ENCODE measurements around the gene IRF9.

IRF9 gene

DNA sequence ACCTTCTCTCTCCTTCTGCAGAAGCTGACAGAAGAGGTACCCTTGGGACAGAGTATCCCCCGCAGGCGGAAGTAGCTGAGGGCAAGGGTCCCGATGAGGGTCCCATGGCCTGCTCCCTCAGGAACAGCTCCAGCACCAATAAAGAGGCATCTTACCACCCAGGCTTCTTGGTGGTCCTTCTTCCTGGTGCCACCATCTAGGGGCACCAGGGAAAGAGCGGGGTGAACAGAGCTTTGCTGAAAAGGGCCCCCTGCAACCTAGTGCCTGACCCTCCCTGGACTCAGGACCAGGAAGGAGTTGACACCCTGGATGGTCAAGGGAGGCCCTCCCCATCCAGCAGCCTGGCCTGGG is 591 bp upstream of the IRF9 start (continued):
- TF ChIP-seq ZSCAN23 (tag by site-specific recombination; IDR thresholded peaks at IDR 0.05) (no peak), ZNF335 (tag by site-specific recombination; conservative IDR thresholded peaks at IDR 0.05) (no peak), ZNF585B (tag by site-specific recombination; IDR thresholded peaks at IDR 0.05) (no peak), ZNF621 (tag by site-specific recombination; IDR thresholded peaks at IDR 0.05) (no peak), PRDM1 (tag by site-specific recombination; IDR thresholded peaks at IDR 0.05) (no peak)

- ChIA-PET CTCF (interaction anchor here (0.7 to 3.9 kb wide), 14 partner anchors 13 to 135 kb away, joined by 3 to 34 read pairs (median 8); partner anchors contain the start of genes IPO4, PSME2, RNF31 and TINF2), POLR2A (interaction anchor here (0.7 to 3.8 kb wide), 9 partner anchors 9 to 109 kb away, joined by 3 to 44 read pairs (median 9); partner anchors contain the start of genes CHMP4A, DCAF11, IPO4 and NRL)
- Histone ChIP-seq H3K36me3 (ENCODE audit: control insufficient read depth in 2 of 2, insufficient read depth in 1 of 2, low read length in 2 of 2) (peaks cover 11 to 73% of the 10 kb centered on the region in 2 experiments), H3K4me1 (ENCODE audit: control insufficient read depth, insufficient read depth, low read length) (peaks cover 5% of the 10 kb centered on the region), H3K9me3 (ENCODE audit: control insufficient read depth, insufficient read depth, low read depth, low read length) (no peaks in the 10 kb centered on the region), H3K27ac (ENCODE audit: extremely low read depth, low read depth, low read length) (no peak overlapping the region), H3K4me3 (ENCODE audit: low read depth, low read length) (no peak overlapping the region)
- TF ChIP-seq HOXC10 (CRISPR knock-in tag; IDR thresholded peaks at IDR 0.05), result no peak
- TF ChIP-seq ZNF157 (tag by site-specific recombination; IDR thresholded peaks at IDR 0.05), result no peak
- TF ChIP-seq ZNF629 (tag by site-specific recombination; IDR thresholded peaks at IDR 0.05), result no peak
- no peak for TF ChIP-seq ZBTB20 (tag by site-specific recombination; IDR thresholded peaks at IDR 0.05)
- no peak for TF ChIP-seq ZNF423 (tag by site-specific recombination; IDR thresholded peaks at IDR 0.05)
- TF ChIP-seq, protein P1, sequence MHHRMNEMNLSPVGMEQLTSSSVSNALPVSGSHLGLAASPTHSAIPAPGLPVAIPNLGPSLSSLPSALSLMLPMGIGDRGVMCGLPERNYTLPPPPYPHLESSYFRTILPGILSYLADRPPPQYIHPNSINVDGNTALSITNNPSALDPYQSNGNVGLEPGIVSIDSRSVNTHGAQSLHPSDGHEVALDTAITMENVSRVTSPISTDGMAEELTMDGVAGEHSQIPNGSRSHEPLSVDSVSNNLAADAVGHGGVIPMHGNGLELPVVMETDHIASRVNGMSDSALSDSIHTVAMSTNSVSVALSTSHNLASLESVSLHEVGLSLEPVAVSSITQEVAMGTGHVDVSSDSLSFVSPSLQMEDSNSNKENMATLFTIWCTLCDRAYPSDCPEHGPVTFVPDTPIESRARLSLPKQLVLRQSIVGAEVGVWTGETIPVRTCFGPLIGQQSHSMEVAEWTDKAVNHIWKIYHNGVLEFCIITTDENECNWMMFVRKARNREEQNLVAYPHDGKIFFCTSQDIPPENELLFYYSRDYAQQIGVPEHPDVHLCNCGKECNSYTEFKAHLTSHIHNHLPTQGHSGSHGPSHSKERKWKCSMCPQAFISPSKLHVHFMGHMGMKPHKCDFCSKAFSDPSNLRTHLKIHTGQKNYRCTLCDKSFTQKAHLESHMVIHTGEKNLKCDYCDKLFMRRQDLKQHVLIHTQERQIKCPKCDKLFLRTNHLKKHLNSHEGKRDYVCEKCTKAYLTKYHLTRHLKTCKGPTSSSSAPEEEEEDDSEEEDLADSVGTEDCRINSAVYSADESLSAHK (tag by site-specific recombination; IDR thresholded peaks at IDR 0.05), result no peak
- no peak for TF ChIP-seq MZF1 (tag by site-specific recombination; IDR thresholded peaks at IDR 0.05; ENCODE audit: borderline replicate concordance)
- peak; percentile 40; the same call in 1 of the 2 replicates for TF ChIP-seq ZNF600 (tag by site-specific recombination; IDR thresholded peaks at IDR 0.05)
- TF ChIP-seq ZNF639 (tag by site-specific recombination; IDR thresholded peaks at IDR 0.05), result no peak
These were observed 1.0 kb downstream of the IRF9 start for GRCh38 chr14:24162093-24162492.

DNA sequence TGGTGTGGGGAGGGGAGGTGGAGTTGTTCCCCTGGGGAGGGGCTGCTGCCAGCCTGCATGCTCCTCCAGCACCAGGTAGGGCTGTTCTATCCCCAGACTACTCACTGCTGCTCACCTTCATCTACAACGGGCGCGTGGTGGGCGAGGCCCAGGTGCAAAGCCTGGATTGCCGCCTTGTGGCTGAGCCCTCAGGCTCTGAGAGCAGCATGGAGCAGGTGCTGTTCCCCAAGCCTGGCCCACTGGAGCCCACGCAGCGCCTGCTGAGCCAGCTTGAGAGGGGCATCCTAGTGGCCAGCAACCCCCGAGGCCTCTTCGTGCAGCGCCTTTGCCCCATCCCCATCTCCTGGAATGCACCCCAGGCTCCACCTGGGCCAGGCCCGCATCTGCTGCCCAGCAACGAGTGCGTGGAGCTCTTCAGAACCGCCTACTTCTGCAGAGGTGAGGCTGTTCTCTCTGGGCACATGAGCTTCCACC is 3.5 kb downstream of the IRF9 start:
- CTCF ChIA-PET, result interaction anchor here (0.9 kb wide), 1 partner anchor 143 kb away, joined by 3 read pairs; the partner anchor contains the start of gene CIDEB
- H3K27ac ChIP-seq (ENCODE audit: extremely low read depth, low read depth, low read length), result no peak overlapping the region
- H3K4me3 ChIP-seq (ENCODE audit: low read depth, low read length), result no peak overlapping the region
- POLR2A ChIA-PET, result interaction anchor here (1.6 to 1.7 kb wide), 2 partner anchors 18 to 29 kb away, joined by 4 to 5 read pairs; partner anchors contain the start of genes PSME1, PSME2 and RNF31
- H3K36me3 ChIP-seq (ENCODE audit: control insufficient read depth in 2 of 2, insufficient read depth in 1 of 2, low read length in 2 of 2), result peaks cover 3 to 62% of the 10 kb centered on the region in 2 experiments
- H3K9me3 ChIP-seq (ENCODE audit: control insufficient read depth, insufficient read depth, low read depth, low read length), result no peaks in the 10 kb centered on the region
- H3K4me1 ChIP-seq (ENCODE audit: control insufficient read depth, insufficient read depth, low read length), result peaks cover 5% of the 10 kb centered on the region
- TF ChIP-seq SP3 (tag by site-specific recombination; IDR thresholded peaks at IDR 0.05), result no peak
- no peak for TF ChIP-seq RBAK (tag by site-specific recombination; IDR thresholded peaks at IDR 0.05)
- TF ChIP-seq ZNF596 (tag by site-specific recombination; IDR thresholded peaks at IDR 0.05), result no peak
- TF ChIP-seq ZNF416 (tag by site-specific recombination; IDR thresholded peaks at IDR 0.05), result no peak
- no peak for TF ChIP-seq OVOL3 (tag by site-specific recombination; IDR thresholded peaks at IDR 0.05)
- no peak for TF ChIP-seq ZBTB26 (tag by site-specific recombination; optimal IDR thresholded peaks at IDR 0.05)
- no peak for TF ChIP-seq ZNF654 (tag by site-specific recombination; IDR thresholded peaks at IDR 0.05; ENCODE audit: low read depth)
- no peak for TF ChIP-seq ZNF48 (tag by site-specific recombination; IDR thresholded peaks at IDR 0.05)
- TF ChIP-seq HOXA7 (CRISPR knock-in tag; IDR thresholded peaks at IDR 0.05; ENCODE audit: borderline replicate concordance), result no peak
- TF ChIP-seq AEBP2 (tag by site-specific recombination; IDR thresholded peaks at IDR 0.05; ENCODE audit: borderline replicate concordance), result no peak
- TF ChIP-seq OSR2 (tag by site-specific recombination; IDR thresholded peaks at IDR 0.05), result no peak
- TF ChIP-seq ZNF138 (tag by site-specific recombination; IDR thresholded peaks at IDR 0.05; ENCODE audit: borderline replicate concordance), result no peak
- no peak for TF ChIP-seq ZNF792 (tag by site-specific recombination; IDR thresholded peaks at IDR 0.05)
- no peak for TF ChIP-seq ZNF677 (tag by site-specific recombination; IDR thresholded peaks at IDR 0.05)
- no peak for TF ChIP-seq ZNF132 (tag by site-specific recombination; IDR thresholded peaks at IDR 0.05; ENCODE audit: borderline replicate concordance)
- no peak for TF ChIP-seq KLF8 (tag by site-specific recombination; IDR thresholded peaks at IDR 0.05)
